C4-2B (cell line): ENCODE measurements around the gene CELA3B.

Experiments
- CTCF ChIP-seq: fragments of 450-650 bp; conservative IDR thresholded peaks from 2 replicates; pipeline ENCODE4 v1.5.1; 2017; ENCODE audit warnings: mild to moderate bottlenecking
- ZFX ChIP-seq: fragments of 450-650 bp; IDR thresholded peaks from 2 replicates; pipeline ENCODE4 v1.6.1; 2017

- TF ChIP-seq CTCF (no peak), ZFX (no peak)
Measured at GRCh38 chr1:21927533-21928237, 49.1 kb upstream of the CELA3B start.
